Forelimb muscle (tissue), 1 donor: ENCODE measurements around the gene GATB. TPM values are rescaled to one million over a fixed set of nuclear protein-coding genes. Genes with fewer than 3 reads are reported as not detected.
"Not testable (repeated sequence)": the region's sequence is repeated elsewhere in the genome, so short reads cannot be mapped to it uniquely, and the experiment has no call there.

ENCODE experiments used
- DNase-seq: peaks from one replicate; pipeline ENCODE4 v3.0.0-alpha.2; 2013; ENCODE audit warnings: low read depth
- polyA plus RNA-seq: library from polyadenylated mRNA; unstranded; fragments of 120-200 nt; gene quantifications from one replicate; pipeline ENCODE4 v1.2.1, GENCODE V29; 2013; ENCODE audit not compliant: insufficient read length

Gene GATB
- polyA plus RNA-seq, 1 donor, result 21.4 TPM

- not testable (repeated sequence) for DNase-seq
Observed at GRCh38 chr4:151731670-151732069, 29.1 kb downstream of the GATB start.

GRCh38 chr4:151729731-151730559 lies 30.9 kb downstream of the GATB start:
- no peak for DNase-seq

GRCh38 chr4:151728679-151729078 lies 32.1 kb downstream of the GATB start:
- no peak for DNase-seq

GRCh38 chr4:151728006-151728405 lies 32.8 kb downstream of the GATB start:
- DNase-seq, result no peak

- DNase-seq, result no peak
Observed at GRCh38 chr4:151727365-151727764, 33.4 kb downstream of the GATB start.

- no peak for DNase-seq
Observed at GRCh38 chr4:151725087-151725486, 35.7 kb downstream of the GATB start.

- no peak for DNase-seq
Observed at GRCh38 chr4:151721916-151722315, 38.9 kb downstream of the GATB start.

GRCh38 chr4:151721466-151721865 lies 39.3 kb downstream of the GATB start:
- DNase-seq, result no peak

GRCh38 chr4:151719956-151720334 lies 40.9 kb downstream of the GATB start:
- DNase-seq, result no peak

- DNase-seq, result no peak
Observed at GRCh38 chr4:151718984-151719955, 41.5 kb downstream of the GATB start.

GRCh38 chr4:151717909-151718628 lies 42.7 kb downstream of the GATB start:
- DNase-seq, result no peak

- DNase-seq, result no peak
Observed at GRCh38 chr4:151717314-151717713, 43.5 kb downstream of the GATB start.

- no peak for DNase-seq
Observed at GRCh38 chr4:151716324-151716723, 44.5 kb downstream of the GATB start.

GRCh38 chr4:151715881-151716280 lies 44.9 kb downstream of the GATB start:
- no peak for DNase-seq

- no peak for DNase-seq
Observed at GRCh38 chr4:151712777-151713176, 48.0 kb downstream of the GATB start.

- DNase-seq, result no peak
Observed at GRCh38 chr4:151711646-151712045, 49.2 kb downstream of the GATB start.

GRCh38 chr4:151709587-151709986 lies 51.2 kb downstream of the GATB start:
- DNase-seq, result no peak

- no peak for DNase-seq
Observed at GRCh38 chr4:151709071-151709470, 51.7 kb downstream of the GATB start.

- DNase-seq, result no peak
Observed at GRCh38 chr4:151708100-151708499, 52.7 kb downstream of the GATB start.

GRCh38 chr4:151703401-151703800 lies 57.4 kb downstream of the GATB start:
- DNase-seq, result no peak

GRCh38 chr4:151702256-151702655 lies 58.6 kb downstream of the GATB start:
- no peak for DNase-seq
